ENCODE results near the gene SLC25A21.

Gene SLC25A21

GRCh38 chr14:36657399-36658122, 514.8 kb downstream of the SLC25A21 start:
- no peak for DNase-seq

GRCh38 chr14:36656687-36657398, 515.6 kb downstream of the SLC25A21 start:
- no peak for DNase-seq

DNA sequence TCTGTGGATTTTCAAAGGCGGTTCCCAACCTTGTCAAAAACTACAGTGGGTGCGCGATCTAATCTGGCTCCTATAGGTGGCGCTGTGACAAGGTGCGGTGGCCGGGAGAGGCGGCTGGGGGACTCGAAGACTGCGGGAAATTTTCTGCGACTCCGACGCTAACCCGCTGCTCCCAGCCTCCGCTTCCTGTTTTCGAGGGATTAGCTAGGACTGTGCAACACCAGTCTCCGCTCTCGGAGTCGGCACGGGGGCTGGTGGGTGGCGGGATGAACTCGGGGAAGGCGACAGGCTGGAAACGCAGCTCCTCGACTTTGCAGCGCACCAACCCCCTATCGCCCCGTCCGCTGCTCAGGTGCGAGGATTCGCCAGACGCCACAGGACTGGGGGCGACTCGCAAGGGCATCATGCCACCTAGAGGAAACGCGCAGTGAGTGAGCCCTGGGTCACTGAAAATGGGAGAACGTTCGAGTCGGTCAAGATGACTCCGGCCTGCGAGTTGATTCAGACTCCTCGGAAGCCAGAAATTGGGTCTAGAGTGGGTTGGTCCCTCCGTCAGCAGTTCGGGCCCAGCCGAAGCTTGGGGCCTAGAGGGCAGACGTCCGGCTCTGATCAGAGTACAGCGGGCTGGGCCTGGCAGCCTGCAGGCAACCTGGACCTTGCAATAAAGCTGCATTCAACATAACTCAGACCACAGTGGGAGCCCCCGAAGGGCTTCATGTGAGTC, 516.3 kb downstream of the SLC25A21 start:
- DNase-seq: no peak

GRCh38 chr14:36655571-36655962, 516.8 kb downstream of the SLC25A21 start:
- no peak for DNase-seq

- no peak for DNase-seq
Measured at GRCh38 chr14:36654794-36655381, 517.5 kb downstream of the SLC25A21 start.

DNA sequence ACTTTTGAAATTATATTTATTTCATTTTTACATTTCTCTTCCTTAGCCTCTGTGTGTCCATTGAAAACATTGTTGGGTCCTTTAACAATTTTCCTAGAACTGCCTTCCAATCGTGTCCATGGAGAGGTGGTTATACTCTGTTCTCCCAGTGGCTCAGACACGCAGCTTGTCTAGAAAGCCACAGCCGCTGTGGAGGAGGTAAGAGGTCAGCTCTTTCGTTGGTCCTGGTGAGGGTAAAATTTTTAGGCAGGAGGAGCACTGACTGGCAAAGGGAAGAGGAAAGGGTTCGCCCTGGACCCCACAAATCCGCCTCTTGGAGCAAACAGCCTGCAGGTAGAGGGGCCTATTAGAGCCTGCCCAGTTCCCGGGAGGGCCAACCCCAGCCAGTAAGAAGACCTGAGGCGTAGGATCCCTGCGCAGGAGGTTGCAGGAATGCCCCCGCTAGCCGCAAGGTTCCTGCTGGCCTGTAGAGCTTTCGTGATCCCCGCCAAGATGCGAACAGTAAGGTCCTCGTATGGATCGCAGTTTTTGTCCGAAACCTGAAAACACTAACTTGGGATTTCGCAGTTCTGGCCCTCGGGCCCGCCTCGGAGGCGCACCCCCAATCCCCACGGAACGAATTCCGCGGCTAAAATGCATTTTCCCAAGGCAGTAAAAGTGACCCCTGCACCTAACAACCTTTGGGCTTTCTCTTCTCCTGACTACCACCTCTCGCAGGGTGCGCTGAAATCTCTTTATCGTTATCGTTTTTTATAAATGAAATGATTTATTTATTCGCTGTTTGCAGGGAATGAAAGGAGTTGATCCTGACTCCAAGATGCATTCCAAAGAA, 518.2 kb downstream of the SLC25A21 start:
- no peak for DNase-seq

GRCh38 chr14:36653413-36653812, 519.0 kb downstream of the SLC25A21 start:
- no peak for DNase-seq

DNA sequence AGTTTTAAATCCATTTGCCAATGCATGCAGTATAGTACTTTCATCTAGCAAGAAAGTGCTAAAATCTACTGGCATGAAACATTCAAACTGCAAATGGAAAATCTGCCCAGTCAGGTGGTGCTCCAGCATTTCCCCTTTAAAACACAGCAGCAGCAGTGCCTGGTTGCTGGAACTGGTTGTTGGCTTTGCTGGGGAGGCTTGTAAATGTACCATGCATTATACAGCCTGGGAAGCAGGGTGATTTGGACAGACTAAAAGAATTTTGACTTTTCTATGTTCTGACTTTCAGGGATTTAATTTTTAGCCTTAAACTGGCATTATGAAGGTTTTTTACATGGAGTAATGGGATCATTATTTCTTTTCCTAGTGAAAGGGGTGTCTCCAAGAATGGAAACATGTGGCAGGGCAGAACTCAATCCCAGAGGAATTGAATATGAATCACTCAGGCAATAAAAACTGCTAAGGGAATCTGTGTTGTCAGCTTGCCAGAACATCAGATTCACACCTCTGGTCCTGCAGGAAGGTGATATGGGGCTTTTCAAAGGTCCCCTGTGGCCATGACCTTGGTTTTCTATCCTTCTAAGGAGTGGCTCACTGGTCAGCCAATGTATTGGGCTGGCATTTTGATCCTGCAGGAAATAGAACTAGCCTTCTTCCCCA, 519.7 kb downstream of the SLC25A21 start:
- DNase-seq: no peak

DNA sequence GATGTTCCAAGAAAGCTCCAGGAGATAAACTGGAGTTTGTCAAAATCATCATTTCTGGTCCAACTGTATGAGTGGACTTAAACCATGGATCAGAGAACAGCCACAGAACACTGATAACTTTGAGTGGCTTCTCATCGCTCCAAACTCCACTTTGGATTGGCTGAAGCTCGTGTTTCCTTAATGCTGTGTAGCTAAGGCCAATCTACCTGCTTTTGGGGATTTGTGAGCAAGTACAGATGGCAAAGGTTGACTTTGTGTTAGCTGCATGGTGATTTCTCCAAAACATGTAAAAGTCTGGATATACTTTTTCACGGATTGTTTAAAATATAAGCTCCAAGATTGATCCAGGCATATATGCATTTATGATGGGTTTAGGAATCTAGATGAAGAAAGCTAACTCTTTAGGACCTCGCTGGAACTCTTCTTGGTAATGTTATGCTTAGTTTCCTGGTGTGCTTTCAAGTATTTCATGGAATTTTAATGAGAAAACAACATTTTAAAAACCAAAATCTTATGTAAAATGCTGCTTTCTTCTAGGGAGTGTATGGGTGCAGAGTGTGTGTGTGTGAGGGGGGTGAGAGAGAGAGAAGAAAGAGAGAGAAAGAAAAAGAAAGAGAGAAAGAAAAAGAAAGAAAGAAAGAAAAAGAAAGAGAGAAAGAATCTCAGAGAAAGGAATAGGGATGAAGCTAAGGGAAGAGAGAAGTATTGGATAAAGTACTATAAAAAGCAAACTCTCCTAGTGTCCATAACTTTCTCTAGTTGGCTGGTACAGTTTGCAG, 522.3 kb downstream of the SLC25A21 start:
- no peak for DNase-seq

DNA sequence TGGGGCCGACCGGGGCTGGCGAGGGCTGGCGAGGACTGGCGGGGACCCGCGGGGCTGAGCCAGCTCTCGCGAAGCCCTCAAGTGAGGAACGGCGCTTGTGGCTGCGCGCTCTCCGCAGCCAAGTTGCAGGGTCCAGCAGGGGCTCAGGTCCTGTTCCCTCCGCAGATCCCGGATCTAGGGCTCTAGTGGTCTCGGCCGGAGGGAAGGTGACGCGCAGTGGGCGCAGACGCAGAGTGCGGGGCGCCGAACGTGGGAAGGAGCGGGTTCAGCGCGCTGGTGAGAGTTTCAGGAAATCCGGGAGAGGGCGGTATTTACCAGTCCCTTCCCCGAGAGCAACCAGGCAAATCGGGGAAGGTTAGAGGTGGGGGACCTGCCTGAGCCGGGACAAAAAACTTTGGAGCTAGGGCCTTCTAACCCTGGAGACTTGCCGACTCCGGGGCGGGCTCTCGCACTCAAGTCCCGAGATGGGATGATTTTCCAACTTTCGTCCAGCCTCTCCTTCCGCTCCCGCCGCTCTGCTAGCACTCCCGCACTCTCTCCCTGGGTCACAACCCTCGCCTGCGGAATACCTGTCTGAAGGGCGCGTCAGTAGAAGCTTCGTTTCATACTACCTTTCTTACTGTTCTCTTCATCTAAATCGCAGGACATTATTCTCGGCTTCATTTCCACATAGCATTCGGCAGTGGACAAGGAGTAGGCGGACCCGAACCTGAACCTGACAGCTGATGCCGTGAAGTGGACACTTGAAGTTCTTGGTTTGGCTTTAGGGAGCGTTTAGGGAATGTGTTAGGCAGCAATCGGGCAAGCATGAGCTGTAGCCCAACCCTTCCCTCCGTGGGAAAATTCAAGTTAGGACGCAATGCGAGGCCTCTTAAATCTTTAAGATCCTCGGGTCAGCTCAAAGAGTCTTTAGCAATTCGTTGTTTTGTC, 524.3 kb downstream of the SLC25A21 start:
- no peak for DNase-seq

DNA sequence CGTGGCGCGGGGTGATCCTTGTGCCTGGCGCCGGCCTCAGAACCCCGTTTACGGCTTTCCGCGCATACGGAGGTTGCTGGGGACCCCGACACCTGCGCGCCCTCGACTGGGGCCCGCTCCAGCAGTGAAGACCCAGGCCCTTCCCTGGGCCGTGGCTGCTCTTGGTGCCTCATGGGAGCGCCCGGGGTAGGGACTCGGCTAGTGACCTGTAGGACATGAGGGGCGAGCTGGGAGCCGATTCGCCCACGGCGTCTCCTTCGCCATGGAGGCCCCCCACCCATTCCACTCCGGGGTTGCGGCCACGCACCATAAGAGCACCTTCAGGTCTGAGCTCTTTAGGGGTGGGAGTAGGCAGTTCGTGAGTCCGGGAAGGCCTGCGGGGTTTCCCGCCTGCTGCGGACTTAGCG, 525.0 kb downstream of the SLC25A21 start:
- DNase-seq: no peak

DNA sequence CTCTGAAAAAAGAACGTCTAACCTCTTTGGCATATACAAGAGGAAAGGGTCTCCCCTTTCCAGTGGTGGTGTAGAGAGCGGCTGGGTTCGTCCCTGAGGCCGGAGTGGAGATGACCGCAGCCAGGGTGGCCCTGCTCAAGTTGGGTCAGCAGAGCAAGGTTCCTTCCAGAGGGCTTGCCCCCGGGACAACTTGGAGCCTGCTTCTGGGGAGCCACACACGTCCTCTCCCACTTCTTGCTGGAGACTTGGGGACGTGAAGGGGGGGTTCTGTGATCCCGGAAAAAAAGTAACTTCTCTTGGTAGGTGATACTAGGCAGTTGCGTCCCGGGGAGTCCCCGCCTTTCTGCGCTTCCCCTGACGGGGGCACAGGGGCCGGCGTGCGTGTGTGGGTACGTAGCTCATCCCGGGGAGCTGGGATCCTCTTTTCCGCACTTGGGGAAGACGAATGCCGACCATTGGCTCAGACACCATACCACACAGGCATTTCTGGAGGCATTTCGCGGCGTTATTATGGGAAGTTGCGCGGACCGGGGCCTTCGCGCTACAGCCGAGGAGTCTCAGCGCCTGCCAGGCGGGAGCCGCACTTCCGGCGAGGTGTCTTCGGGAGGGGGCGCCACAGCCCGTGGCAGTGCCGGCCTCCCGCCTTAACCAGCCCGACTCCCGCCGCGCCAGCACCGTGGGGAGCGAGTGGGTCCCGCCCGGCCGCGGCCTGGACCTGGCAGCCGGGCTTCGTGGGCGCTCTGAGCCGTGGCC, 525.6 kb downstream of the SLC25A21 start:
- DNase-seq: no peak

GRCh38 chr14:36633580-36633979, 538.8 kb downstream of the SLC25A21 start:
- DNase-seq: no peak
